ENCODE measurements around the gene ALDH1B1. TPM values are rescaled to one million over a fixed set of nuclear protein-coding genes. Genes with fewer than 3 reads are reported as not detected.

Gene ALDH1B1
- total RNA-seq, 1 experiment from 2014 or later, result 35.7 TPM

DNA sequence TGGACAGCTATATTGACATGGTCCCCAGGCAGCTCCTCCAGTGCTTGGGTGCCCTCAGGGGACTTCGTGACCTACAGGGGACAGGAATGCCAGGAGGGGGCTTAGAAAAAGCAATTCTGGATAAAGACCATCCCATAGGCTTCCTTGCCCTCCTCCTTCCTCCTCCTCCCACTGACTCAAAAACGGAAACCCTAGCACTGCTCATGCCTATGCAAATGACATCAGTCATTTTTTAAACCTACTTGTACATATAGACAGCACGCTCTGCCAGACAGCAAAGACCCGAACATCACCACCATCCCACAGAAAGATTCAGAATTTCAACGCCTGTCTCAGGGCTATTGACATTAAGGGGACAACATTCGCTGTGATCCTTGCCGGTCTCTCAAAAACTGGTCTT, 20.8 kb downstream of the ALDH1B1 start:
- BruUV-seq (replicated peaks), result no TSS peak
- H3K9me3 ChIP-seq, result no peaks in the 10 kb centered on the region
- no peak overlapping the region for H3K4me3 ChIP-seq (ENCODE audit: low read depth, low read length)
- peaks cover 11% of the 10 kb centered on the region for H3K4me1 ChIP-seq
- ChIA-PET CTCF (no interaction called here), POLR2A (no interaction called here)
- Mint-ChIP-seq H3K4me3 (ENCODE audit: unreplicated experiment) (no peak overlapping the region), H3K4me1 (ENCODE audit: low read depth, unreplicated experiment) (peaks cover 11% of the 10 kb centered on the region), H3K9me3 (ENCODE audit: unreplicated experiment) (no peaks in the 10 kb centered on the region), H3K36me3 (ENCODE audit: insufficient read depth, unreplicated experiment) (no peaks in the 10 kb centered on the region), H3K27ac (ENCODE audit: unreplicated experiment) (no peak overlapping the region), H3K27me3 (ENCODE audit: insufficient read depth, unreplicated experiment) (no peaks in the 10 kb centered on the region)
- TF ChIP-seq, protein P1, sequence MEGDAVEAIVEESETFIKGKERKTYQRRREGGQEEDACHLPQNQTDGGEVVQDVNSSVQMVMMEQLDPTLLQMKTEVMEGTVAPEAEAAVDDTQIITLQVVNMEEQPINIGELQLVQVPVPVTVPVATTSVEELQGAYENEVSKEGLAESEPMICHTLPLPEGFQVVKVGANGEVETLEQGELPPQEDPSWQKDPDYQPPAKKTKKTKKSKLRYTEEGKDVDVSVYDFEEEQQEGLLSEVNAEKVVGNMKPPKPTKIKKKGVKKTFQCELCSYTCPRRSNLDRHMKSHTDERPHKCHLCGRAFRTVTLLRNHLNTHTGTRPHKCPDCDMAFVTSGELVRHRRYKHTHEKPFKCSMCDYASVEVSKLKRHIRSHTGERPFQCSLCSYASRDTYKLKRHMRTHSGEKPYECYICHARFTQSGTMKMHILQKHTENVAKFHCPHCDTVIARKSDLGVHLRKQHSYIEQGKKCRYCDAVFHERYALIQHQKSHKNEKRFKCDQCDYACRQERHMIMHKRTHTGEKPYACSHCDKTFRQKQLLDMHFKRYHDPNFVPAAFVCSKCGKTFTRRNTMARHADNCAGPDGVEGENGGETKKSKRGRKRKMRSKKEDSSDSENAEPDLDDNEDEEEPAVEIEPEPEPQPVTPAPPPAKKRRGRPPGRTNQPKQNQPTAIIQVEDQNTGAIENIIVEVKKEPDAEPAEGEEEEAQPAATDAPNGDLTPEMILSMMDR (IDR thresholded peaks at IDR 0.05; ENCODE audit: insufficient read depth in 1 of 2, low read depth in 1 of 2, low read length in 1 of 2, severe bottlenecking in 1 of 2, unreplicated experiment in 1 of 2), result no peak
- no peaks in the 10 kb centered on the region for H3K27me3 ChIP-seq (replicated peaks; ENCODE audit: control insufficient read depth, insufficient read depth, low read length)
- intact Hi-C loops (cut with micrococcal nuclease; ENCODE audit: unreplicated experiment), result loop anchor here (2.0 kb wide), 1 partner anchor 20 kb away; no protein-coding TSS in a partner anchor
- no peak for DNase-seq
- H3K36me3 ChIP-seq (ENCODE audit: control insufficient read depth, insufficient read depth, low read length), result no peaks in the 10 kb centered on the region

- TF ChIP-seq, protein P1 (IDR thresholded peaks at IDR 0.05; ENCODE audit: insufficient read depth in 1 of 2, low read depth in 1 of 2, low read length in 1 of 2, severe bottlenecking in 1 of 2, unreplicated experiment in 1 of 2), result no peak
- intact Hi-C loops (cut with micrococcal nuclease; ENCODE audit: unreplicated experiment), result no loop called here
- ChIA-PET CTCF (no interaction called here), POLR2A (no interaction called here)
- Mint-ChIP-seq H3K9me3 (ENCODE audit: unreplicated experiment) (no peaks in the 10 kb centered on the region), H3K27ac (ENCODE audit: unreplicated experiment) (no peak overlapping the region), H3K4me1 (ENCODE audit: low read depth, unreplicated experiment) (peaks cover 11% of the 10 kb centered on the region), H3K36me3 (ENCODE audit: insufficient read depth, unreplicated experiment) (no peaks in the 10 kb centered on the region), H3K27me3 (ENCODE audit: insufficient read depth, unreplicated experiment) (no peaks in the 10 kb centered on the region), H3K4me3 (ENCODE audit: unreplicated experiment) (no peak overlapping the region)
- no peak overlapping the region for H3K4me3 ChIP-seq (ENCODE audit: low read depth, low read length)
- H3K27me3 ChIP-seq (replicated peaks; ENCODE audit: control insufficient read depth, insufficient read depth, low read length), result no peaks in the 10 kb centered on the region
- BruUV-seq (replicated peaks), result no TSS peak
- H3K9me3 ChIP-seq, result no peaks in the 10 kb centered on the region
- peaks cover 11% of the 10 kb centered on the region for H3K4me1 ChIP-seq
- DNase-seq, result no peak
- no peaks in the 10 kb centered on the region for H3K36me3 ChIP-seq (ENCODE audit: control insufficient read depth, insufficient read depth, low read length)
Measured at GRCh38 chr9:38414040-38414723, 21.7 kb downstream of the ALDH1B1 start.

- TF ChIP-seq, protein P1 (IDR thresholded peaks at IDR 0.05; ENCODE audit: insufficient read depth in 1 of 2, low read depth in 1 of 2, low read length in 1 of 2, severe bottlenecking in 1 of 2, unreplicated experiment in 1 of 2), result no peak
- no peak overlapping the region for H3K27ac Mint-ChIP-seq (ENCODE audit: unreplicated experiment)
- Histone ChIP-seq H3K4me1 (peaks cover 11% of the 10 kb centered on the region), H3K36me3 (ENCODE audit: control insufficient read depth, insufficient read depth, low read length) (no peaks in the 10 kb centered on the region), H3K9me3 (no peaks in the 10 kb centered on the region), H3K4me3 (ENCODE audit: low read depth, low read length) (no peak overlapping the region), H3K27me3 (replicated peaks; ENCODE audit: control insufficient read depth, insufficient read depth, low read length) (no peaks in the 10 kb centered on the region)
- ChIA-PET CTCF (no interaction called here), POLR2A (no interaction called here)
- intact Hi-C loops (cut with micrococcal nuclease; ENCODE audit: unreplicated experiment), result no loop called here
- H3K4me3 Mint-ChIP-seq (ENCODE audit: unreplicated experiment), result no peak overlapping the region
- BruUV-seq (replicated peaks), result no TSS peak
- peaks cover 11% of the 10 kb centered on the region for H3K4me1 Mint-ChIP-seq (ENCODE audit: low read depth, unreplicated experiment)
- H3K36me3 Mint-ChIP-seq (ENCODE audit: insufficient read depth, unreplicated experiment), result no peaks in the 10 kb centered on the region
- H3K9me3 Mint-ChIP-seq (ENCODE audit: unreplicated experiment), result no peaks in the 10 kb centered on the region
- no peaks in the 10 kb centered on the region for H3K27me3 Mint-ChIP-seq (ENCODE audit: insufficient read depth, unreplicated experiment)
- DNase-seq, result no peak
Measured at GRCh38 chr9:38415856-38416255, 23.4 kb downstream of the ALDH1B1 start.

Data from Caco-2 (cell line).